Measurements from ENCODE around the gene CCDC149. TPM values are rescaled to one million over a fixed set of nuclear protein-coding genes. Genes with fewer than 3 reads are reported as not detected.
A peak's percentile ranks its signal among the peaks of the same experiment; 100 is the strongest.

Gene CCDC149
- total RNA-seq, 4 donors from 2014 or later, result 0.91 to 13.9 (median 5.7) TPM

GRCh38 chr4:24778464-24779225 is 134.2 kb downstream of the CCDC149 start:
- no peak for DNase-seq
- 13 to 39% methylated on average over 3 of the region's 3 CpGs for WGBS, 2 donors
- TF ChIP-seq POLR2A (IDR thresholded peaks at IDR 0.05) (no peak), CTCF (IDR thresholded peaks at IDR 0.05) (no peak)
- Histone ChIP-seq H3K9me3 (no peaks in the 10 kb centered on the region), H3K27ac (peak overlapping the region in 3 of 4 donors; percentile 37 to 60 (median 56)), H3K4me3 (no peak overlapping the region), H3K36me3 (no peaks in the 10 kb centered on the region), H3K27me3 (no peaks in the 10 kb centered on the region), H3K4me1 (peaks cover 0 to 37% (median 10%) of the 10 kb centered on the region in 3 donors)
- intact Hi-C loops (cut with DNase I), result no loop called here

- Histone ChIP-seq H3K4me3 (no peak overlapping the region), H3K36me3 (no peaks in the 10 kb centered on the region), H3K27me3 (no peaks in the 10 kb centered on the region), H3K9me3 (no peaks in the 10 kb centered on the region), H3K4me1 (peaks cover 0 to 35% (median 10%) of the 10 kb centered on the region in 3 donors), H3K27ac (peak overlapping the region in 3 of 4 donors; percentile 22 to 60 (median 56))
- WGBS, 2 donors, result 60 to 70% methylated on average over 11 of the region's 11 CpGs
- DNase-seq, result no peak
- TF ChIP-seq POLR2A (IDR thresholded peaks at IDR 0.05), result no peak
- no peak for TF ChIP-seq CTCF (IDR thresholded peaks at IDR 0.05)
- intact Hi-C loops (cut with DNase I), result no loop called here
Observed at GRCh38 chr4:24777536-24778463, 135.0 kb downstream of the CCDC149 start.

- no peaks in the 10 kb centered on the region for H3K9me3 ChIP-seq
- peaks cover under 1 to 28% (median 5%) of the 10 kb centered on the region in 3 donors for H3K4me1 ChIP-seq
- no peak overlapping the region for H3K27ac ChIP-seq
- H3K4me3 ChIP-seq, result no peak overlapping the region
- DNase-seq, result no peak
- intact Hi-C loops (cut with DNase I), result no loop called here
- TF ChIP-seq CTCF (IDR thresholded peaks at IDR 0.05), result no peak
- no peak for TF ChIP-seq POLR2A (IDR thresholded peaks at IDR 0.05)
- H3K36me3 ChIP-seq, result no peaks in the 10 kb centered on the region
- WGBS, 2 donors, result 71 to 82% methylated on average over 3 of the region's 3 CpGs
- H3K27me3 ChIP-seq, result no peaks in the 10 kb centered on the region
Observed at GRCh38 chr4:24775750-24776149, 137.1 kb downstream of the CCDC149 start.

GRCh38 chr4:24775032-24775605 is 137.7 kb downstream of the CCDC149 start:
- WGBS, 2 donors, result 83 to 87% methylated on average over 2 of the region's 2 CpGs
- H3K4me1 ChIP-seq, result peaks cover 6 to 30% (median 10%) of the 10 kb centered on the region in 3 donors
- no peak overlapping the region for H3K4me3 ChIP-seq
- H3K27ac ChIP-seq, result no peak overlapping the region
- H3K9me3 ChIP-seq, result no peaks in the 10 kb centered on the region
- DNase-seq, result no peak
- intact Hi-C loops (cut with DNase I), result no loop called here
- H3K36me3 ChIP-seq, result no peaks in the 10 kb centered on the region
- no peaks in the 10 kb centered on the region for H3K27me3 ChIP-seq
- no peak for TF ChIP-seq POLR2A (IDR thresholded peaks at IDR 0.05)
- no peak for TF ChIP-seq CTCF (IDR thresholded peaks at IDR 0.05)
